LNCAP (cell line): ENCODE results near the gene AVPR1B.

Experiments
- CTCF ChIP-seq: fragments of 450-650 bp; IDR thresholded peaks from 2 replicates; pipeline ENCODE4 v1.5.1; 2017; ENCODE audit warnings: mild to moderate bottlenecking

Gene AVPR1B

GRCh38 chr1:206110820-206111219, 6.4 kb downstream of the AVPR1B start:
- TF ChIP-seq CTCF, result no peak

- TF ChIP-seq CTCF, result no peak
These were observed 7.0 kb downstream of the AVPR1B start for GRCh38 chr1:206110161-206110560.

GRCh38 chr1:206109718-206110117, 7.5 kb downstream of the AVPR1B start:
- TF ChIP-seq CTCF, result no peak

GRCh38 chr1:206108635-206109034, 8.6 kb downstream of the AVPR1B start:
- no peak for TF ChIP-seq CTCF

GRCh38 chr1:206107168-206107544, 10.0 kb downstream of the AVPR1B start:
- TF ChIP-seq CTCF, result no peak

- peak; percentile 95 for TF ChIP-seq CTCF
These were observed 10.6 kb downstream of the AVPR1B start for GRCh38 chr1:206106328-206107167.

- no peak for TF ChIP-seq CTCF
These were observed 11.7 kb downstream of the AVPR1B start for GRCh38 chr1:206105464-206105995.
